ENCODE measurements around the gene STMP1. TPM values are rescaled to one million over a fixed set of nuclear protein-coding genes. Genes with fewer than 3 reads are reported as not detected.
A peak's percentile ranks its signal among the peaks of the same experiment; 100 is the strongest.

The STMP1 gene
- total RNA-seq, 4 donors from 2014 or later, result 7.7 to 19.9 (median 11.8) TPM

- in situ Hi-C loops (cut with MboI; ENCODE audit: low sequenced_read_pairs in 4 of 4), result no loop called here
- Histone ChIP-seq H3K4me1 (peaks cover 0 to 4% of the 10 kb centered on the region in 2 donors), H3K9me3 (no peaks in the 10 kb centered on the region), H3K36me3 (no peaks in the 10 kb centered on the region), H3K4me3 (no peak overlapping the region), H3K27ac (peak overlapping the region in 3 of 4 donors; percentile 5 to 40 (median 14)), H3K27me3 (no peaks in the 10 kb centered on the region)
- ATAC-seq, result peak; percentile 76 to 77
- TF ChIP-seq CTCF (IDR thresholded peaks at IDR 0.05 in 4 of 5, conservative IDR thresholded peaks at IDR 0.05 in 1 of 5) (no peak), POLR2A (IDR thresholded peaks at IDR 0.05) (no peak)
- intact Hi-C loops (cut with DNase I; ENCODE audit: low total_unique reads), result loop anchor here (2.0 kb wide), 1 partner anchor 29 kb away; no protein-coding TSS in a partner anchor
- peak; percentile 10 to 53 for DNase-seq
These were observed 43.9 kb downstream of the STMP1 start for GRCh38 chr7:135706038-135706742.

GRCh38 chr7:135706858-135707569 lies 44.7 kb downstream of the STMP1 start:
- ATAC-seq (no peak), DNase-seq (no peak)
- H3K27me3 ChIP-seq, result no peaks in the 10 kb centered on the region
- in situ Hi-C loops (cut with MboI; ENCODE audit: low sequenced_read_pairs in 4 of 4), result no loop called here
- H3K4me1 ChIP-seq, result peaks cover 0 to 4% of the 10 kb centered on the region in 2 donors
- TF ChIP-seq POLR2A (IDR thresholded peaks at IDR 0.05), result no peak
- intact Hi-C loops (cut with DNase I; ENCODE audit: low total_unique reads), result loop anchor here (2.0 kb wide), 1 partner anchor 30 kb away; no protein-coding TSS in a partner anchor
- no peaks in the 10 kb centered on the region for H3K9me3 ChIP-seq
- peak overlapping the region in 3 of 4 donors; percentile 5 to 40 (median 14) for H3K27ac ChIP-seq
- no peak overlapping the region for H3K4me3 ChIP-seq
- no peaks in the 10 kb centered on the region for H3K36me3 ChIP-seq

GRCh38 chr7:135707570-135707966 lies 45.3 kb downstream of the STMP1 start:
- TF ChIP-seq CTCF (IDR thresholded peaks at IDR 0.05 in 4 of 5, conservative IDR thresholded peaks at IDR 0.05 in 1 of 5) (no peak), POLR2A (IDR thresholded peaks at IDR 0.05) (no peak)
- ATAC-seq (no peak), DNase-seq (no peak)
- Histone ChIP-seq H3K4me3 (no peak overlapping the region), H3K27ac (no peak overlapping the region), H3K36me3 (no peaks in the 10 kb centered on the region), H3K4me1 (peaks cover 0 to 4% of the 10 kb centered on the region in 2 donors), H3K27me3 (no peaks in the 10 kb centered on the region), H3K9me3 (no peaks in the 10 kb centered on the region)
- in situ Hi-C loops (cut with MboI; ENCODE audit: low sequenced_read_pairs in 4 of 4) (no loop called here), intact Hi-C loops (cut with DNase I; ENCODE audit: low total_unique reads) (loop anchor here (2.0 kb wide), 1 partner anchor 31 kb away; no protein-coding TSS in a partner anchor)

- in situ Hi-C loops (cut with MboI; ENCODE audit: low sequenced_read_pairs in 4 of 4), result no loop called here
- ATAC-seq (no peak), DNase-seq (no peak)
- Histone ChIP-seq H3K27ac (no peak overlapping the region), H3K4me1 (peaks cover 0 to 4% of the 10 kb centered on the region in 2 donors), H3K4me3 (no peak overlapping the region), H3K36me3 (no peaks in the 10 kb centered on the region), H3K27me3 (no peaks in the 10 kb centered on the region), H3K9me3 (no peaks in the 10 kb centered on the region)
- intact Hi-C loops (cut with DNase I; ENCODE audit: low total_unique reads), result no loop called here
- no peak for TF ChIP-seq CTCF (IDR thresholded peaks at IDR 0.05 in 4 of 5, conservative IDR thresholded peaks at IDR 0.05 in 1 of 5)
- no peak for TF ChIP-seq POLR2A (IDR thresholded peaks at IDR 0.05)
These were observed 45.7 kb downstream of the STMP1 start for GRCh38 chr7:135708041-135708440.

- intact Hi-C loops (cut with DNase I; ENCODE audit: low total_unique reads) (no loop called here), in situ Hi-C loops (cut with MboI; ENCODE audit: low sequenced_read_pairs in 4 of 4) (no loop called here)
- H3K9me3 ChIP-seq, result no peaks in the 10 kb centered on the region
- no peaks in the 10 kb centered on the region for H3K27me3 ChIP-seq
- H3K4me1 ChIP-seq, result peaks cover 0 to 4% of the 10 kb centered on the region in 2 donors
- no peak for TF ChIP-seq CTCF (IDR thresholded peaks at IDR 0.05 in 4 of 5, conservative IDR thresholded peaks at IDR 0.05 in 1 of 5)
- TF ChIP-seq POLR2A (IDR thresholded peaks at IDR 0.05), result no peak
- no peak for DNase-seq
- no peak overlapping the region for H3K27ac ChIP-seq
- no peak overlapping the region for H3K4me3 ChIP-seq
- no peaks in the 10 kb centered on the region for H3K36me3 ChIP-seq
- no peak for ATAC-seq
These were observed 47.2 kb downstream of the STMP1 start for GRCh38 chr7:135709508-135709907.
